CD4-positive, alpha-beta T cell treated with Interleukin-15 for 1 hour (primary cell): ENCODE measurements around the gene ERGIC1.

Source experiments
- DNase-seq: peaks from one replicate; pipeline ENCODE4 v3.0.0-alpha.2; 2020

ERGIC1 gene

GRCh38 chr5:172988276-172988675 is 154.2 kb downstream of the ERGIC1 start:
- no peak for DNase-seq

- DNase-seq: no peak
These were observed 156.7 kb downstream of the ERGIC1 start for GRCh38 chr5:172990776-172991175.

- DNase-seq: no peak
These were observed 160.4 kb downstream of the ERGIC1 start for GRCh38 chr5:172994405-172994804.

- no peak for DNase-seq
These were observed 165.4 kb downstream of the ERGIC1 start for GRCh38 chr5:172999372-172999973.

- DNase-seq: no peak
These were observed 165.9 kb downstream of the ERGIC1 start for GRCh38 chr5:172999974-173000373.

- DNase-seq: no peak
These were observed 167.3 kb downstream of the ERGIC1 start for GRCh38 chr5:173001229-173001841.
